ENCODE results near the gene ASF1B. TPM values are rescaled to one million over a fixed set of nuclear protein-coding genes. Genes with fewer than 3 reads are reported as not detected.

ASF1B gene
- total RNA-seq, 3 donors from 2014 or later (not counting 1 experiment from before 2014, with no cell fraction given), result 4.5 to 5.5 (median 4.8) TPM

- no peak for ATAC-seq
- no peaks in the 10 kb centered on the region for H3K27me3 Mint-ChIP-seq (ENCODE audit: low read depth in 2 of 2)
- H3K27me3 ChIP-seq (ENCODE audit: control insufficient read depth, insufficient read depth, low read length), result no peaks in the 10 kb centered on the region
Observed at GRCh38 chr19:14162871-14163297, 26.5 kb upstream of the ASF1B start.

DNA sequence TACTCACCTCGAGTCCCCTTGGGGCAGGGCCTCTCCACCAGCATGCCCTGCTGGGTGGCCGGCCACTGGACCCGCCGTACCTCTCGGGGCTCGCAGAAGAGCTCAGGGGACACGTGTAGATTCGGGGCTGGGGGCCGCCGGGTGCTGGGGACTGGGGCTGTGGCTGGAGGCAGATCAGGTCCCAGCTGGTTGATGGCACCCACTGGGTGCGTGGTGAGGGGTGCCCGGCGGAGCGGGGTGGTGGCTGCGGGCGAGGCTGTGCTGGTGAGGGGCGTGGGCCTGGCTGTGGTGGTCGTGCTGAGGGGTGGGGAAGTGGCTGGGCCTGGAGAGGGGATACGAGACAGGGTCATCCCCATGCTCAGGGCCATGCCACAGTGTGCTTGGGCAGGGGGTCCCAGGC is 24.9 kb upstream of the ASF1B start:
- Mint-ChIP-seq H3K27ac (no peak overlapping the region), H3K36me3 (no peaks in the 10 kb centered on the region), H3K4me1 (peaks cover 6 to 9% of the 10 kb centered on the region in 2 donors), H3K4me3 (no peak overlapping the region), H3K9me3 (no peaks in the 10 kb centered on the region), H3K27me3 (ENCODE audit: low read depth in 2 of 2) (no peaks in the 10 kb centered on the region)
- DNase-seq, result no peak
- no peaks in the 10 kb centered on the region for H3K27me3 ChIP-seq (ENCODE audit: control insufficient read depth, insufficient read depth, low read length)
- no peak overlapping the region for H3K27ac ChIP-seq (ENCODE audit: low read length)
- no peak for ATAC-seq
- intact Hi-C loops (cut with micrococcal nuclease), result loop anchor here (10.0 kb wide), 1 partner anchor 113 kb away; no protein-coding TSS in a partner anchor
- no peaks in the 10 kb centered on the region for H3K9me3 ChIP-seq (ENCODE audit: control insufficient read depth, insufficient read depth, low read length)
- 91% methylated on average over 19 of the region's 19 CpGs for whole genome bisulfite sequencing (ENCODE audit: insufficient coverage)
- TF ChIP-seq, protein P1, sequence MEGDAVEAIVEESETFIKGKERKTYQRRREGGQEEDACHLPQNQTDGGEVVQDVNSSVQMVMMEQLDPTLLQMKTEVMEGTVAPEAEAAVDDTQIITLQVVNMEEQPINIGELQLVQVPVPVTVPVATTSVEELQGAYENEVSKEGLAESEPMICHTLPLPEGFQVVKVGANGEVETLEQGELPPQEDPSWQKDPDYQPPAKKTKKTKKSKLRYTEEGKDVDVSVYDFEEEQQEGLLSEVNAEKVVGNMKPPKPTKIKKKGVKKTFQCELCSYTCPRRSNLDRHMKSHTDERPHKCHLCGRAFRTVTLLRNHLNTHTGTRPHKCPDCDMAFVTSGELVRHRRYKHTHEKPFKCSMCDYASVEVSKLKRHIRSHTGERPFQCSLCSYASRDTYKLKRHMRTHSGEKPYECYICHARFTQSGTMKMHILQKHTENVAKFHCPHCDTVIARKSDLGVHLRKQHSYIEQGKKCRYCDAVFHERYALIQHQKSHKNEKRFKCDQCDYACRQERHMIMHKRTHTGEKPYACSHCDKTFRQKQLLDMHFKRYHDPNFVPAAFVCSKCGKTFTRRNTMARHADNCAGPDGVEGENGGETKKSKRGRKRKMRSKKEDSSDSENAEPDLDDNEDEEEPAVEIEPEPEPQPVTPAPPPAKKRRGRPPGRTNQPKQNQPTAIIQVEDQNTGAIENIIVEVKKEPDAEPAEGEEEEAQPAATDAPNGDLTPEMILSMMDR (IDR thresholded peaks at IDR 0.05), result no peak
- peaks cover 28% of the 10 kb centered on the region for H3K36me3 ChIP-seq (ENCODE audit: control insufficient read depth, insufficient read depth, low read length)
- no peak overlapping the region for H3K4me3 ChIP-seq (ENCODE audit: low read length)
- H3K4me1 ChIP-seq (ENCODE audit: control insufficient read depth, insufficient read depth, low read length), result peaks cover 16% of the 10 kb centered on the region

More at GRCh38 chr19:14162871-14163297, 26.5 kb upstream of the ASF1B start:
- peaks cover 18 to 25% of the 10 kb centered on the region in 2 donors for H3K4me1 Mint-ChIP-seq
- H3K4me1 ChIP-seq (ENCODE audit: control insufficient read depth, insufficient read depth, low read length), result peaks cover 32% of the 10 kb centered on the region
- H3K9me3 Mint-ChIP-seq, result no peaks in the 10 kb centered on the region
- peak overlapping the region in 1 of 2 donors; percentile 44 for H3K27ac Mint-ChIP-seq
- TF ChIP-seq, protein P1 (IDR thresholded peaks at IDR 0.05), result no peak
- H3K27ac ChIP-seq (ENCODE audit: low read length), result no peak overlapping the region
- H3K4me3 Mint-ChIP-seq, result no peak overlapping the region
- no peak overlapping the region for H3K4me3 ChIP-seq (ENCODE audit: low read length)
- intact Hi-C loops (cut with micrococcal nuclease), result loop anchor here (10.0 kb wide), 1 partner anchor 112 kb away; no protein-coding TSS in a partner anchor
- no peaks in the 10 kb centered on the region for H3K9me3 ChIP-seq (ENCODE audit: control insufficient read depth, insufficient read depth, low read length)
- peaks cover 14% of the 10 kb centered on the region for H3K36me3 ChIP-seq (ENCODE audit: control insufficient read depth, insufficient read depth, low read length)
- WGBS (ENCODE audit: insufficient coverage), result 97% methylated on average over 38 of the region's 38 CpGs
- H3K36me3 Mint-ChIP-seq, result no peaks in the 10 kb centered on the region
- no peak for DNase-seq

DNA sequence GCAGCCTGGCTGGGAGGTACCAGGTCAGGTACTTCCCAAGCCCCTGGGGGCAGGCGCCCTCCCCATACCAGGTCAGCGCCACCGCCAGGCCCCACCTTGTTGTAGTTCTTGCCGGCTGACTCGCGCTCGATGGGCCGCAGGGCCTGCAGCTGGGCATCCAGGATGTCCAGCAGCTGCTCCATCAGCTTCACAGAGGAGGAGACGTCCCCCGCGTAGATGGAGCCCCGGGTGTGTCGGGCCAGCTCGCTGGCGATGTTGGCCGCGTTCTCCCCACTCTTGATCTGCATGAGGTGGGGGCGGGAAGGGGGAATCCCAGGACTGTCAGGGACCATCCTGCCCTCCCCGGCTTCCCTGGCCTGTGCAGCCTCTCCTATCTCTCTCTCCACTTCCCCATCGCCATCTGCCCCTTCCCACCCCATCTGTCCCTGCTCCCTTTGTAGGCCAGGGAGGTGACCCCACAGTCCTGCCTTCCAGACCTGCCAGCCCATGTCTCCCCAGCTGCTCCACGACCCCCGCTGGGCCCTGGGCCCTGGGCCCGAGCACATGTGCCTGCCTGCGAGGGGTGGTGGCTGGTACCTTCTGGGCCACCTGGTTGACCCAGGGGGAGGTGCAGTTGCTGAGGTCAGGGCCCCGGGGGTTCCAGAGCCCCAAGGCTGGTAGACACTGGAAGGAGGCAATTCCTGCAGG is 23.8 kb upstream of the ASF1B start:
- 94% methylated on average over 25 of the region's 25 CpGs for WGBS (ENCODE audit: insufficient coverage)
- Mint-ChIP-seq H3K27ac (no peak overlapping the region), H3K36me3 (no peaks in the 10 kb centered on the region), H3K4me3 (no peak overlapping the region), H3K9me3 (no peaks in the 10 kb centered on the region), H3K4me1 (no peaks in the 10 kb centered on the region), H3K27me3 (ENCODE audit: low read depth in 2 of 2) (no peaks in the 10 kb centered on the region)
- no peaks in the 10 kb centered on the region for H3K27me3 ChIP-seq (ENCODE audit: control insufficient read depth, insufficient read depth, low read length)
- H3K36me3 ChIP-seq (ENCODE audit: control insufficient read depth, insufficient read depth, low read length), result peaks cover 32% of the 10 kb centered on the region
- peaks cover 4% of the 10 kb centered on the region for H3K4me1 ChIP-seq (ENCODE audit: control insufficient read depth, insufficient read depth, low read length)
- H3K9me3 ChIP-seq (ENCODE audit: control insufficient read depth, insufficient read depth, low read length), result no peaks in the 10 kb centered on the region
- intact Hi-C loops (cut with micrococcal nuclease), result loop anchor here (10.0 kb wide), 1 partner anchor 115 kb away; no protein-coding TSS in a partner anchor
- no peak overlapping the region for H3K4me3 ChIP-seq (ENCODE audit: low read length)
- TF ChIP-seq, protein P1 (IDR thresholded peaks at IDR 0.05), result no peak
- no peak overlapping the region for H3K27ac ChIP-seq (ENCODE audit: low read length)
- no peak for ATAC-seq
- DNase-seq, result no peak

Measured in natural killer cell (primary cell).